ENCODE data around the gene VPS35L. TPM values are rescaled to one million over a fixed set of nuclear protein-coding genes. Genes with fewer than 3 reads are reported as not detected.
"Not testable (repeated sequence)": the region's sequence is repeated elsewhere in the genome, so short reads cannot be mapped to it uniquely, and the experiment has no call there.

Gene VPS35L
- total RNA-seq, 1 donor from 2014 or later = 79.0 TPM

DNA sequence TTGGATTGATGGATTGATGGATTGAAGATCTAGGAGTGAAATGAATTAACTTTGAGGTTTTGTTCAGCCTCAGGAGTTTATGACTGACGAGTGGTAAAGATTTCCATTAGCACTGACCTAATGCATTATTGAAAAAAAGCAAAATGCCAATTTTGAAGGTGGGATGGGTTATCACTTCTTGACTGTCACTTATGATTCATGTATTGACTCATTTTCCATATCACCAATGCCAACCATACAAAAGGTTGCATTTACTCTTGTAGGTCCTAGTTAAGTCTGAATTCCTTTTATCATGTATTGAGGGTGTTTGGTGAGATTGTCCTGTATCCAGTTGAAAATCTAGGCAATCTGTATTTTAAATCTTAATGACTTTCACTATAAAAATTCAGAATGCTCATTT lies 104.9 kb downstream of the VPS35L start:
- H3K27ac Mint-ChIP-seq (ENCODE audit: unreplicated experiment) = no peak overlapping the region
- H3K9me3 Mint-ChIP-seq (ENCODE audit: unreplicated experiment) = no peaks in the 10 kb centered on the region
- no peaks in the 10 kb centered on the region for H3K27me3 Mint-ChIP-seq (ENCODE audit: unreplicated experiment)
- DNase-seq (ENCODE audit: extremely low spot score, unreplicated experiment) = no peak
- H3K4me3 Mint-ChIP-seq (ENCODE audit: unreplicated experiment) = no peak overlapping the region
- H3K4me1 Mint-ChIP-seq (ENCODE audit: unreplicated experiment) = no peaks in the 10 kb centered on the region
- H3K36me3 Mint-ChIP-seq (ENCODE audit: unreplicated experiment) = peaks cover 41% of the 10 kb centered on the region
- TF ChIP-seq, protein P1, sequence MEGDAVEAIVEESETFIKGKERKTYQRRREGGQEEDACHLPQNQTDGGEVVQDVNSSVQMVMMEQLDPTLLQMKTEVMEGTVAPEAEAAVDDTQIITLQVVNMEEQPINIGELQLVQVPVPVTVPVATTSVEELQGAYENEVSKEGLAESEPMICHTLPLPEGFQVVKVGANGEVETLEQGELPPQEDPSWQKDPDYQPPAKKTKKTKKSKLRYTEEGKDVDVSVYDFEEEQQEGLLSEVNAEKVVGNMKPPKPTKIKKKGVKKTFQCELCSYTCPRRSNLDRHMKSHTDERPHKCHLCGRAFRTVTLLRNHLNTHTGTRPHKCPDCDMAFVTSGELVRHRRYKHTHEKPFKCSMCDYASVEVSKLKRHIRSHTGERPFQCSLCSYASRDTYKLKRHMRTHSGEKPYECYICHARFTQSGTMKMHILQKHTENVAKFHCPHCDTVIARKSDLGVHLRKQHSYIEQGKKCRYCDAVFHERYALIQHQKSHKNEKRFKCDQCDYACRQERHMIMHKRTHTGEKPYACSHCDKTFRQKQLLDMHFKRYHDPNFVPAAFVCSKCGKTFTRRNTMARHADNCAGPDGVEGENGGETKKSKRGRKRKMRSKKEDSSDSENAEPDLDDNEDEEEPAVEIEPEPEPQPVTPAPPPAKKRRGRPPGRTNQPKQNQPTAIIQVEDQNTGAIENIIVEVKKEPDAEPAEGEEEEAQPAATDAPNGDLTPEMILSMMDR (IDR thresholded peaks at IDR 0.05) = no peak

DNA sequence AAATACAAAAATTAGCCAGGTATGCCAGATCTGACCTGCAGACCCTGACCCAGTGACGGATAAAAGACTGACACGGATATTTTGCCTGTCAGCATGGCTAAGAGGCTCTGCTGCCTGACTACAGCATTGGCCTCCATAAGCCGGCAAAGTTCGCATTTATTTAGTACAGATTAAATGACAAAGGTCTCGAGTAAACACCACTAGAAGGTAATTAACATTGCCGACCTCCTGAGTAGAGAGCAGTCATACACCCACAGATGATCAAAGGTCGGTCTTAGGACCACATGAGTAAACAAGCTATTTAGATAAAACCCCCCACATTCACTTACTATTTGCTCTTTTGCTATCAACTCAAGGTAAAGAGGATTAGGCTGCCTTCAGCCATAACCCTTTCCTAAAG lies 106.8 kb downstream of the VPS35L start:
- Mint-ChIP-seq H3K27ac (ENCODE audit: unreplicated experiment) (no peak overlapping the region), H3K4me3 (ENCODE audit: unreplicated experiment) (no peak overlapping the region), H3K36me3 (ENCODE audit: unreplicated experiment) (peaks cover 35% of the 10 kb centered on the region), H3K9me3 (ENCODE audit: unreplicated experiment) (no peaks in the 10 kb centered on the region), H3K27me3 (ENCODE audit: unreplicated experiment) (no peaks in the 10 kb centered on the region), H3K4me1 (ENCODE audit: unreplicated experiment) (peaks cover 6% of the 10 kb centered on the region)
- TF ChIP-seq, protein P1 (IDR thresholded peaks at IDR 0.05) = no peak
- DNase-seq (ENCODE audit: extremely low spot score, unreplicated experiment) = no peak

DNA sequence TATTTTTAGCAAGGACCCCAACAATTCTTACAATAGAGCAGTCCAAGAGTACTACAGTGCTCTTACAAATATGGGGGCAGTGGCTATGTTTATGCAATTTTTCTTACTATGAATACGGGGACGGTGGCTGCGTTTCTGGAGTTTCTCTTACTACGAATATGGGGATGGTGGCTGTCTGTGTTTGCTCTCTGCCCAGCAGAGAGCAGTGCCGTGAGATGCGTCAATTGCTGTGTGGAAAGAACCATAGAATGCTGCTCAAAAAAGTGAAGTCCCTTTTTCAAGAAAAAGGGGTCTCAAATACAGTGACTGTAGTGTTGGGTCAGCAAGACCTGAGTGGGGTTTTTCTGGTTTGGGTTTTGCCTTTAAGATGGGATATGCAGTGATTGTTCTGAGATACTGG lies 108.7 kb downstream of the VPS35L start:
- Mint-ChIP-seq H3K27ac (ENCODE audit: unreplicated experiment) (no peak overlapping the region), H3K4me3 (ENCODE audit: unreplicated experiment) (no peak overlapping the region), H3K9me3 (ENCODE audit: unreplicated experiment) (no peaks in the 10 kb centered on the region), H3K36me3 (ENCODE audit: unreplicated experiment) (peaks cover 34% of the 10 kb centered on the region), H3K4me1 (ENCODE audit: unreplicated experiment) (peaks cover 6% of the 10 kb centered on the region), H3K27me3 (ENCODE audit: unreplicated experiment) (no peaks in the 10 kb centered on the region)
- DNase-seq (ENCODE audit: extremely low spot score, unreplicated experiment) = no peak
- TF ChIP-seq, protein P1 (IDR thresholded peaks at IDR 0.05) = no peak

DNA sequence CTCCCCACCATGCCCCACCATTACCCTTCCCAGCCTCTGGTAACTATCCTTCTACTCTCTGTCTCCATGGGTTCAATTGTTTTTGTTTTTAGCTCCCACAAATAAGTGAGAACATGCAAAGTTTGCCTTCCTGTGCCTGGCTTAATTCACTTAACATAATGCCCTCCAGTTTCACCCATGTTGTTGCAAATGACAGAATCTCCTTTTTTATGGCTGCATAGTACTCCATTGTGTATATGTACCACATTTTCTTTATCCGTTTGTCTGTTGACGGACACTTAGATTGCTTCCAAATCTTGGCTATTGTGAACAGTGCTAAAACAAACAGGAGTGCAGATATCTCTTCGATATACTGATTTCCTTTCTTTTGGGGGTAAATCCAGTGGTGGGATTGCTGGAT lies 109.8 kb downstream of the VPS35L start:
- not testable (repeated sequence) for DNase-seq (ENCODE audit: extremely low spot score, unreplicated experiment); H3K27ac Mint-ChIP-seq (ENCODE audit: unreplicated experiment); H3K9me3 Mint-ChIP-seq (ENCODE audit: unreplicated experiment); H3K4me1 Mint-ChIP-seq (ENCODE audit: unreplicated experiment); H3K4me3 Mint-ChIP-seq (ENCODE audit: unreplicated experiment); H3K27me3 Mint-ChIP-seq (ENCODE audit: unreplicated experiment)
- peaks cover 40% of the 10 kb centered on the region for H3K36me3 Mint-ChIP-seq (ENCODE audit: unreplicated experiment)

DNA sequence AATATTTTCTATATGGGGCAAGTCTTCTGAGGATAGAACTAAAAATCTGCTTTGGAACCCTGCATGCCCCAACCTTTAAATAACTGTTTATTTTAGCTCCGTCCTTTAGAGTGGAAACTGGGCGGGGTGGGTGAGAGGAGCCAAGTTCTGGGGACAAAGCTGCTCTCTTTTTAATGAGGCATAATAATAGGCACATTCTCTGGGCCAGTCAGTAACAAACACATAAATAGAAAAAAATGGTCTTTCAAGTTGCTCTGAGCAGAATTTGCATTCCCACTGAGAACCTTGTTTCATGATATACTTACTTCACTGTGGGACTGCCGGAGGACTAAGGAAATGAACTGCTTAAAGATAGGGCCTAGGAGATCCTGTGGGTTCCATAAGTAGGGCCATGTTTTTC lies 111.0 kb downstream of the VPS35L start:
- Mint-ChIP-seq H3K9me3 (ENCODE audit: unreplicated experiment) (no peaks in the 10 kb centered on the region), H3K4me3 (ENCODE audit: unreplicated experiment) (no peak overlapping the region), H3K36me3 (ENCODE audit: unreplicated experiment) (peaks cover 44% of the 10 kb centered on the region), H3K27me3 (ENCODE audit: unreplicated experiment) (no peaks in the 10 kb centered on the region), H3K4me1 (ENCODE audit: unreplicated experiment) (peaks cover 6% of the 10 kb centered on the region), H3K27ac (ENCODE audit: unreplicated experiment) (no peak overlapping the region)
- TF ChIP-seq, protein P1 (IDR thresholded peaks at IDR 0.05) = no peak
- no peak for DNase-seq (ENCODE audit: extremely low spot score, unreplicated experiment)

DNA sequence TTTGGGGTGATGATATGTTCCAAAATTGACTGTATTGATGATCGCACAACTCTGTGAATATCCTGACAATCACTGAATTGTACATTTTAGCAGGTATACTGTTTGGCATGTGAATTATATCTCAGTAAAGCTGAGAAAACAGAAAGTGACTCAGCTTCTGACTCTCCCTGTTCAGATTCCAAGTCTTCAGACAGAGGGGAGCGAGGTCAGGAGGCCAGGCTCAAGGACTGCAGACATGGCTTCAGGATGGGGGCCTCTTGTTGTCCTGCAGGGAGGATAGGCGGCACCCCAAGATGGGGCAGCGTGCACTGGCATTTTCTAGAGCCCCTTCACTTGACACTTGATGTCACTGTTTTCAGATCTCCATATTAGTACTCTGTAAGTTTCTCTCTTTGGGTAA lies 116.9 kb downstream of the VPS35L start:
- H3K4me1 Mint-ChIP-seq (ENCODE audit: unreplicated experiment) = no peaks in the 10 kb centered on the region
- H3K9me3 Mint-ChIP-seq (ENCODE audit: unreplicated experiment) = no peaks in the 10 kb centered on the region
- no peaks in the 10 kb centered on the region for H3K27me3 Mint-ChIP-seq (ENCODE audit: unreplicated experiment)
- no peak overlapping the region for H3K27ac Mint-ChIP-seq (ENCODE audit: unreplicated experiment)
- TF ChIP-seq, protein P1 (IDR thresholded peaks at IDR 0.05) = no peak
- H3K4me3 Mint-ChIP-seq (ENCODE audit: unreplicated experiment) = no peak overlapping the region
- H3K36me3 Mint-ChIP-seq (ENCODE audit: unreplicated experiment) = peaks cover 41% of the 10 kb centered on the region
- DNase-seq (ENCODE audit: extremely low spot score, unreplicated experiment) = no peak

Data from osteocyte (in vitro differentiated cells).